ENCODE results near the gene PLEKHA8. TPM values are rescaled to one million over a fixed set of nuclear protein-coding genes. Genes with fewer than 3 reads are reported as not detected.

PLEKHA8 gene
- total RNA-seq, 4 donors from 2014 or later = 6.6 to 16.4 (median 13.1) TPM

- Histone ChIP-seq H3K27ac (no peak overlapping the region), H3K27me3 (no peaks in the 10 kb centered on the region), H3K4me3 (no peak overlapping the region), H3K4me1 (peaks cover 0 to 25% (median 12%) of the 10 kb centered on the region in 4 donors), H3K9me3 (no peaks in the 10 kb centered on the region), H3K36me3 (no peaks in the 10 kb centered on the region)
- intact Hi-C loops (cut with DNase I; ENCODE audit: low total_unique reads) (loop anchor here (5.0 kb wide), 1 partner anchor 248 kb away; no protein-coding TSS in a partner anchor), in situ Hi-C loops (cut with MboI; ENCODE audit: low pct_ligation_motif_present in 1 of 4, low pct_unique_long_range_greater_than_20kb in 1 of 4, low sequenced_read_pairs in 3 of 4) (loop anchor here in 3 of 4 donors (10.0 to 25.0 kb wide), 5 partner anchors 240 to 573 kb away; no protein-coding TSS in a partner anchor)
- TF ChIP-seq, protein P1, sequence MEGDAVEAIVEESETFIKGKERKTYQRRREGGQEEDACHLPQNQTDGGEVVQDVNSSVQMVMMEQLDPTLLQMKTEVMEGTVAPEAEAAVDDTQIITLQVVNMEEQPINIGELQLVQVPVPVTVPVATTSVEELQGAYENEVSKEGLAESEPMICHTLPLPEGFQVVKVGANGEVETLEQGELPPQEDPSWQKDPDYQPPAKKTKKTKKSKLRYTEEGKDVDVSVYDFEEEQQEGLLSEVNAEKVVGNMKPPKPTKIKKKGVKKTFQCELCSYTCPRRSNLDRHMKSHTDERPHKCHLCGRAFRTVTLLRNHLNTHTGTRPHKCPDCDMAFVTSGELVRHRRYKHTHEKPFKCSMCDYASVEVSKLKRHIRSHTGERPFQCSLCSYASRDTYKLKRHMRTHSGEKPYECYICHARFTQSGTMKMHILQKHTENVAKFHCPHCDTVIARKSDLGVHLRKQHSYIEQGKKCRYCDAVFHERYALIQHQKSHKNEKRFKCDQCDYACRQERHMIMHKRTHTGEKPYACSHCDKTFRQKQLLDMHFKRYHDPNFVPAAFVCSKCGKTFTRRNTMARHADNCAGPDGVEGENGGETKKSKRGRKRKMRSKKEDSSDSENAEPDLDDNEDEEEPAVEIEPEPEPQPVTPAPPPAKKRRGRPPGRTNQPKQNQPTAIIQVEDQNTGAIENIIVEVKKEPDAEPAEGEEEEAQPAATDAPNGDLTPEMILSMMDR (IDR thresholded peaks at IDR 0.05) = peak; percentile 42 to 59 (median 52)
- no peak for TF ChIP-seq POLR2A (IDR thresholded peaks at IDR 0.05)
- WGBS, 2 donors (ENCODE audit: low coverage in 1 of 2) = 39 to 79% methylated on average over 3 to 6 of the region's 6 CpGs
- no peak for DNase-seq
These were observed 136.4 kb downstream of the PLEKHA8 start for GRCh38 chr7:30164567-30164966.

DNA sequence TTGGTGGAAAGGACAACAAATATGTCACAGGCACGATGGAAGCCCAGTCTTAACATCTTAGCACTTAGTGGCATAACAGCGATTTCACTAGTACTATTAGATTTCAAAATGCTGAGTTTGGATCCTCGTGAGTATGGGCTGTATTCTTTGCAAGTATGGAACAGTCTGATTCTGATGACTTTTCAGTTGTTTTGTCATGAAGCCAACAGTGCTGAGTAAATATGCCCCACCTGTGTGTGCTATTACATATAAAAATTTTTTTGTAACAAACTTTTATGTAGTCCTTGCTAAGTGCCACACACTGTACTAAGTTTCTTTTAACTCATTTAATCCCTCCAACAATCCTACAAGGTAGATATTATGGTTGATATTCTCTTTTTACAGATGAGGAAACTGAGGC is 137.4 kb downstream of the PLEKHA8 start:
- in situ Hi-C loops (cut with MboI; ENCODE audit: low pct_ligation_motif_present in 1 of 4, low pct_unique_long_range_greater_than_20kb in 1 of 4, low sequenced_read_pairs in 3 of 4) = loop anchor here (5.0 to 25.0 kb wide), 6 partner anchors 239 to 572 kb away; no protein-coding TSS in a partner anchor
- intact Hi-C loops (cut with DNase I; ENCODE audit: low total_unique reads) = no loop called here

DNA sequence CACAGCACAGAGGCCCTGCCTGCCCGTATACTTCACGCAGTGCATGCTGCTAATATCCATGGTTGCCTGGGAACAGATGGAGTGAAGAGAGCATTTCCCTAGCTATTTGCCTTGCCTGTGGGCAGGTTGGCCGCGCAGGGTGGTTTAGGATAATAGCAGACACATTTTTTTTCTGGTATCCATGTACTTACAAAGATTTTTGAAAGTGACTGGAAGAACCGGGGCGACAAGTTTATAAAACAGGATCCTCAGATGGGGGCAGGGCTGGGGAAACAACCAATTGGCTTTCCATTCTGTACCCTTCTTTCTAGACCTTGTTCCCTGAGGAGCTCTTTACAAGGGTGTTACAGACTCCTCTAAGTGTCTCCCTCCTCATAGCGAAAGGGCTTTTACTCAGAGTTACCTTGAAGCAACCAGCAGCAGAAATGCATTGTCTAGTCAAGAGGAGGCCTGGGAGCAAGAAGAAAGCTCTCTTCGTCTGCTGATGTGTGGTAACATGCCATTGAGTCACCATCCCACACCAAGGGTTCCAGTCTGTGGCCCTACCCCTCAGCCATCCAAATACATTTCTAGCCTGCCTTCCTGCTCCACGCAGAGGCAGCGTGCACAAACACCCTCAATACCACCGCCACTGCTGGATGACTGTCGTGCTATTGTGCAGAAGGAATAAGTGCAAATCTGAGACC is 138.1 kb downstream of the PLEKHA8 start:
- in situ Hi-C loops (cut with MboI; ENCODE audit: low pct_ligation_motif_present in 1 of 4, low pct_unique_long_range_greater_than_20kb in 1 of 4, low sequenced_read_pairs in 3 of 4) (loop anchor here (5.0 to 25.0 kb wide), 6 partner anchors 239 to 571 kb away; no protein-coding TSS in a partner anchor), intact Hi-C loops (cut with DNase I; ENCODE audit: low total_unique reads) (no loop called here)
- peak; percentile 38 for DNase-seq
- 75 to 86% methylated on average over 4 to 12 of the region's 12 CpGs for WGBS, 2 donors (ENCODE audit: low coverage in 1 of 2)
- H3K36me3 ChIP-seq = no peaks in the 10 kb centered on the region
- TF ChIP-seq EP300 (IDR thresholded peaks at IDR 0.05; ENCODE audit: low read depth) (no peak), POLR2AphosphoS5 (IDR thresholded peaks at IDR 0.05) (no peak), POLR2A (IDR thresholded peaks at IDR 0.05) (no peak)
- TF ChIP-seq, protein P1 (IDR thresholded peaks at IDR 0.05) = no peak
- peaks cover 0 to 18% (median 8%) of the 10 kb centered on the region in 4 donors for H3K4me1 ChIP-seq
- no peaks in the 10 kb centered on the region for H3K27me3 ChIP-seq
- no peaks in the 10 kb centered on the region for H3K9me3 ChIP-seq
- H3K4me3 ChIP-seq = no peak overlapping the region
- H3K27ac ChIP-seq = peak overlapping the region in 1 of 4 donors; percentile 4

More for the DNA sequence above, 137.4 kb downstream of the PLEKHA8 start:
- no peak for DNase-seq
- Histone ChIP-seq H3K27ac (peak overlapping the region in 2 of 4 donors; percentile 4 to 31), H3K4me1 (peaks cover 0 to 18% (median 8%) of the 10 kb centered on the region in 4 donors), H3K4me3 (no peak overlapping the region), H3K9me3 (no peaks in the 10 kb centered on the region), H3K36me3 (no peaks in the 10 kb centered on the region), H3K27me3 (no peaks in the 10 kb centered on the region)
- WGBS, 2 donors (ENCODE audit: low coverage in 1 of 2) = 44 to 64% methylated on average over 3 of the region's 3 CpGs
- TF ChIP-seq POLR2AphosphoS5 (IDR thresholded peaks at IDR 0.05) (no peak), POLR2A (IDR thresholded peaks at IDR 0.05) (no peak), EP300 (IDR thresholded peaks at IDR 0.05; ENCODE audit: low read depth) (no peak)
- TF ChIP-seq, protein P1 (IDR thresholded peaks at IDR 0.05) = no peak

GRCh38 chr7:30166841-30167235 is 138.6 kb downstream of the PLEKHA8 start:
- in situ Hi-C loops (cut with MboI; ENCODE audit: low pct_ligation_motif_present in 1 of 4, low pct_unique_long_range_greater_than_20kb in 1 of 4, low sequenced_read_pairs in 3 of 4) (loop anchor here (5.0 to 25.0 kb wide), 6 partner anchors 238 to 570 kb away; no protein-coding TSS in a partner anchor), intact Hi-C loops (cut with DNase I; ENCODE audit: low total_unique reads) (no loop called here)
- Histone ChIP-seq H3K27me3 (no peaks in the 10 kb centered on the region), H3K9me3 (no peaks in the 10 kb centered on the region), H3K4me1 (peaks cover 0 to 18% (median 8%) of the 10 kb centered on the region in 4 donors), H3K4me3 (no peak overlapping the region), H3K27ac (no peak overlapping the region), H3K36me3 (no peaks in the 10 kb centered on the region)
- no peak for DNase-seq
- 79 to 88% methylated on average over 5 of the region's 5 CpGs for WGBS, 2 donors (ENCODE audit: low coverage in 1 of 2)
- TF ChIP-seq, protein P1 (IDR thresholded peaks at IDR 0.05) = no peak
- TF ChIP-seq EP300 (IDR thresholded peaks at IDR 0.05; ENCODE audit: low read depth) (no peak), POLR2A (IDR thresholded peaks at IDR 0.05) (no peak), POLR2AphosphoS5 (IDR thresholded peaks at IDR 0.05) (no peak)

Measured in transverse colon (tissue), 4 donors.